Measurements from ENCODE around the gene DCDC1.

- TF ChIP-seq CTCF (IDR thresholded peaks at IDR 0.05) = no peak
- TF ChIP-seq POLR2AphosphoS5 (IDR thresholded peaks at IDR 0.05; ENCODE audit: low read depth, low read length) = no peak
- no peak for TF ChIP-seq REST (IDR thresholded peaks at IDR 0.05; ENCODE audit: insufficient read depth in 1 of 2, low read depth in 2 of 2, low read length in 1 of 2)
Observed at GRCh38 chr11:31383116-31383515, 13.6 kb upstream of the DCDC1 start.

Data from Panc1 (cell line).